GM18508 (cell line): ENCODE data around the gene SV2C.
"Not testable (repeated sequence)": the region's sequence is repeated elsewhere in the genome, so short reads cannot be mapped to it uniquely, and the experiment has no call there.

ENCODE experiments used
- ATAC-seq: cut with Tn5 transposase; IDR thresholded peaks from one replicate; pipeline ENCODE4 v1.9.1; 2021; ENCODE audit warnings: moderate number of reproducible peaks; ENCODE audit not compliant: insufficient read depth, unreplicated experiment

SV2C gene

DNA sequence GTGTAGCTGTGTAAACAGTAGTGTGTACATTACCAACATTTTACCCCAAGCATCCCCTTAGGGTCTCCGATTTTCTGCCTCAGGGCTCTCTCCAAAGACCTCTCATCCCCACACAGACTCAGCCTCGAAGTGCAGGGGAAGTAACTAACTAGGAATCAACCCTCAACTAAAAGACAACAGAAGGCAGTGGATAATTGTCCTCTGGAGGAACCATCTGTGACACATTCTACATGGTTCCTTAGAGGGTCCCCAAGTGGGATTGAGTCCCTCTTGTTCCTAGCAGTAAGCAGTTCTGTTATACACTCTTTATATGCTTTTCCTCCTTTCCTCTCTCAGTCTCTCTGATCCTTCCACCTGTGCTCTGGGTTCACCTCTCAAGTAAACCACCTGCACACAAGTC is 157.2 kb downstream of the SV2C start:
- no peak for ATAC-seq

DNA sequence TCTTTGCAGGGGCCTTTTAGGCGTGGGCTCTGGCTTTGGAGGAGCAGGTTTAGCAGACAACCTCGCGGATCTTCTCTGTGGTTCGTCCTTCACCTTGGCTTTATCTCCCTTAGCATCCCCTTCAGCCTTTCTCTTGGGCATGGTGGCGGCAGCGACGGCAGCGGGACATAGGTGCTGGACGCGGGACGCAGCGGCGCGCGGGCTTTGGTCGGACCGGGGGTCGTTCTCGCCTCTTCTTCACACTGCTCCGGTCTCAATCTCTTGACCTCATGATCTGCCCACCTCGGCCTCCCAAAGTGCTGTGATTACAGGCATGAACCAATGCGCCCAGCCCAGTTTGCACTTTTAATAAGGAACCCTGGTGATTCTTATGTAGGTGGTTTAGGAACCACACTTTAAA is 159.0 kb downstream of the SV2C start:
- ATAC-seq = not testable (repeated sequence)

DNA sequence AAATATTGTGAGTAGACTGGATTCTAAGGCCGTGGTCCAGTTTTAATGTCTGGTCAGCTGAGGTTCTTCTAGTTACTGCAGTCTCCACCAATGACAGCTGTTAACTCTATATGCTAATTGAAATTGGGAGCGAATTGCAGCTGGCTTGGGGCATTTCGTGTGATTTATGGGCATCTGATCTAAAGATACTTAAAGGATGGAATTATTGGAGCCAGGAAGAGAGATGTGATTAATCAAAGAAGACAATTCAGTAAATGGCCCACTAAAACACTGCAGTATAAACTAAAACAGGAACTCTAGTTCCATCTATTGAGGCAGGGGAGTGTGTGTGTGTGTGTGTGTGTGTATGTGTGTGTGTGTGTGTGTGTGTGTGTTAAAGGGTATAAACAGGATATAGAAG is 162.4 kb downstream of the SV2C start:
- ATAC-seq = no peak

DNA sequence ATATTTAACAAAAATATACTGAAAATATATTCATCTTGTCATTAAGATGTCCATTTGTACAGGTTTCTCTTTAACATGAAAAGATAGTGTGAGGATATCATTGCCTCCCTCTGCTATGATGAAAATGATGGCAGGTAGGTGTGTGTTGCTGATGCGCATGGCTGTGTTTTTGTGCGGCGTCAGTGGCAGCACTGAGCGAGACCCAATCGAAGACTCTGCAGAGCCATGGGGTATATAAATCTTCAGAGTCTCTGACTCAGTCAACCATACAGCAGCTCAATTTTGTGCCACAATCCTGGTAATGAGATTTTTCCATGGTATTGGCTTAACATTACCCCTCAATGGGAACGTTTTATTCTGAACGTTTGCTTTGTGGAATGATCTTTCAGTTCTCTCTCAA is 166.4 kb downstream of the SV2C start:
- no peak for ATAC-seq

DNA sequence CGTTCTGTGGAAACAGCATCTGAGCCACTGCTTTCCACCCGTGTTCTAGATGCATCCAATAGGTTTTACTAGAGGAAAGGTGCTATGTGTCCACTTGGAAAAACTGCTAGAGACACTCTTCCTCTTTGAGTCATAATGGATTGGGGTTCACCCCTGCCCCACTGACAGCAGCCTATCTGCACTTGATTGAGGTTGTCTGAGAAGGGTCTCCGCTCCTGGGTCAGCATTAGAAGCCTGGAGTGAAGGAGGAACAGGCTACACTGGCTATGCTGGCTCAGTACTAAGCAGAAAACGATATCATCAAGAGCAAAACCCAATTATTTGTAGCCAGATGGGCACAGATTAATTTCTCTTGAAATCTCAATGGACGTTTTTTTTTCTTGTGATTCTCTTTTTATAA is 167.3 kb downstream of the SV2C start:
- ATAC-seq = no peak

DNA sequence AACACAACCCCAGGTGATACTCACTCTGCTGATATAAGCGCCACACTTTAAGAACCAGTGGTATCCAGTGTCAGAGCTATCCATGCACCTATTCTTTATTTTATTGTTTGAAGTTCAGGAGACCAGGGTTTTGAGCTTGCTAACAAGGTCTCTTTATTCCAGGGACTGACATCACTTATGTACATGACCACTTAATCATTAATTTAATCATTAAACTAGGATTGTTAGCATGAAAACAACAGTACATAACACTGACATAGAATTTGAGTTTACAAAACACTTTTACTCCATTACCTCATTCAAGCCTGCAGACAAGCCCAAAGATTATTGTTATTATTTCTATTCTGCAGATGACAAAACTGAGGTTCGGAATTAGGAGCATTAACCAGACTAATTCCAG is 168.5 kb downstream of the SV2C start:
- no peak for ATAC-seq

DNA sequence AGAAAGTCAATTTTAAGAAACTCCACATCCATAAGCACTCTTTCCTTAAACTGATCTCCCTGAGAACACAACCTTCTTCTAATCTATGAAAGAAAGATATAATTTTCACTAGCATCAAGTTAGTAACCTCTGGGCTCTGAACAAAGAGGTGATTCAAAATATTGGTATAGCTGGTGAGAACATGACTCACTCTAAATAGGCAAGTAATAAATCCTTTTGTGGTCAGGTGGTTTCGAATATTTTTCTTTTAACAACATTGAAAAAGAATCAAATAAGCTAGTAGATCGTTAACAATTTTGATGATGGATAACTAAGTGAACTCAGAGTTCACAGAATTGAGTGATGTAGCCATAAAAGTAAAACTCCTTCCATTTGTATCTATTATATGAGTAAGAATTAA is 169.3 kb downstream of the SV2C start:
- no peak for ATAC-seq

DNA sequence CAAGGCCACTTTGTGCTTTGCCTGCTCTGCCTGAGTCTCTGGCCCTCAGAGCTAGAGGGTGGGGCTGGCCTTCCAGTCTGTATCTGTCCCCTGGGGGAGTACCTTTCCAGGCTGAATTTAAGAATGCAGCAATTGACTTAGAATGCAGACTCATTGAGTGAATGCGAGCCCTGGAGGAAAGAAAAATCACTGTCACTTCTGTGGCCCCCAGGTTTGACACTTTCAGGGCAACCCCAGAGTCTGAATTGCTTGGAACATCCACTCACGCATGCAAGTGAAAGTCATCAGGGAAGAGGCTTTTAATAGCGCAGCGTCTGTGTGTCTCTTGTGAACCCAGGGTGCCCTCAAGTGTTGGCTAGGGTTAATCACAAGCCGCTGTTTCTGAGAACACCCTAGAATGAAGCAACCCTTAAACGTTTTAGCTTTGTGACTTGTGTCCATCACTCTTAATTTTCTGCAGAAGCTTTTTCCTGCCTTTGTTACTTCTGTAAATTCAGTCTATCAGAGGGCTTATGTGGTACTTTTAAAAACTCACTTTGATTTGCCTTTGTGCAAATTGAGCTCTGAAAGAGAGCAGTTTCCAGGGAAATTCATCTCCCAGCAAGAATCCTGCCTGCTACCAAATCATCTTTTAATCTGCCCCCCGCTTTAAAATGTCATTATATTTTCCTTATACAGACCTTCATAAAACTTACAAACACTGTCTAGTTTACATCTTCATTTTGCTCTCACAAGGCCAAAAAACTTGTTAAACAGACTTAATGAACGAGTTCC is 173.1 kb downstream of the SV2C start:
- ATAC-seq = no peak

DNA sequence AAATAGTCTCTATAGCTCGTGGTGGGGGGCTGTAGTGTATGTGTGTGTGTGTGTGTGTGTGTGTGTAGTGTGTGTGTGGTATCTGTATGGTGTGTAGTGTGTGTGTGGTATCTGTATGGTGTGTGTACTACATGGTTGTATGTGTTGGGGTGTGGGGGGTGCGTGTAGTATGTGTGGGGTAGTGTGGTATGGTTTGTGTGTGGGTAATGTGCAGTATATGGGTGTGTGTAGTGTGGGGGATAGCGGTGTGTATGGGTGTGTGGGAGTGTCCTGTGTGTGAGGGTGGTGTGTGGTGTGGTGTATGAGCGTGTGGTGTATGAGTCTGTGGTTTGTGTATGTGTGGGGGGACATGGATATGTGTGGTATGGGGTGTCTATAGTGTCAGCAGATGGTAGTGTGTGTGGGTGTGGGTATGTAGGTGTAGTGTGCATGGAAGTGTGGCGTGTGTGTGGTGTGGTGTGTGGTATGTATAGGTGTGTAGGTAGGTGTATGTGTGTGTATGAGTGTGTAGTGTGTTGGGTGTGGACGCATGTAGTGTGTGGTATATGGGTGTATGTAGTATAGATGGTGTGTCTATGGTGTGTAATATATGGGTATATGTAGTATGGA is 174.1 kb downstream of the SV2C start:
- no peak for ATAC-seq

DNA sequence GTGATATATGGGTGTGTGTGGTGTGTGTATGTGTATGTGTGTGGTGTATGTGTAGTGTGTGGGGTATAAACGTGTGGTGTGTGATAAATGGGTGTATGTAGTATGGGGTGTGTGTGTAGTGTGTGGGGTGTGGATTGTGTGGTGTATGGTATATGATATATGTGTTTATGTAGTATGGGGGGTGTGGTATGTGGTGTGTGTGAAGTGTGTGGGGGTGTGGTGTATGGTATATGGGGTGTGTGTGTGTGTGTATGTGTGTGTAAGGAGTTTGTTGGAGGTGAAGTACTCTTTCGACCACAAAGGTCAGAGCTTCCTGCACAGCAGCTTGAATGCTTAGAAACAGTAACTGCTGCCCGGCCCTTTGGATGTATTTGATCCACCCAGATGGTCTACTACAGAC is 174.7 kb downstream of the SV2C start:
- no peak for ATAC-seq

DNA sequence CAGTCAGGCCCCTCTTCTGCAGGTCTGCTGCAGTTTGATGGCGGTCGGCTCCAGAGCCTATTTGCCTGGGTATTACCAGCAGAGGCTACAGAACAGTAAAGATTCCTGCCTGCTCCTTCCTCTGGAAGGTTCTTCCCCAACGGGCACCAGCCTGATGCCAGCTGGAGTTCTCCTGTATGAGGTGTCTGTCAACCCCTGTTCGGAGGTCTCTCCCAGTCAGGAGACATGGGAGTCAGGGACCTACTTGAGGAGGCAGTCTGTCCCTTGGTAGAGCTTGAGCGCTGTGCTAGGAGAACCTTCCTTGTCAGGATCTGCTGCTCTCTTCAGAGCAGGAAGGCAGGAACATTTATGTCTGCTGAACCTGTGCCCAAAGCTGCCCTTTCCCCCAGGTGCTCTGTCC is 181.5 kb downstream of the SV2C start:
- ATAC-seq = no peak

DNA sequence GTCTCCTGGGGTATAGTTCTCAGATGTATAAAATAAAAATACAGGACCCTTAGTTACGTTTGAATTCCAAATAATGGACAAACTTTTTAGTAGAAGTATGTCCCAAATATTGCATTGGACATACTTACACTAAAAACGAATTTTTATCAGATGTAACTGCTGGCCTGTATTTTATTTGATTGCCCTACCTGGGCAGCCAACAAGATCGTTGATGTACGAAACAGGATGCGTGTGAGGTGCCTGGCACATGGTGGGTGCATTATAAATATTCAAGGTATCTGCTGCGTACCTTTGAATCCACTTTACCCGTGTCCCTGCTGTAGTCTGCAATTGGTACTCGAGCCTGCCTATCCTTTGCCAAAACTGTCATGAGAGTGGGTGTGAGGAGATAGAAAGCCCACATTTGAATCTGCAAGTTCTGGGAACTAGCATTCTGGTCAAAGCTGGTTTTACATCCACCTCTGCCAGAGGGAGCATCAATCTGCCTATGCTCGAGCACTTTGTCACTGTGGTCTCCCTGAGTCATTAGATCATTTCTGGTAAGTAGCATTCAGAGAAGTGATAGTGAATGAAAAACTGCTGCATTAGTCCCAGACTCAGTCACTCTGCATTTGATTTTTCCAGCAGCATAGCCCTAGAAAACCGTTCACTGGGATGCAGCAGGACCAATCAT is 186.2 kb downstream of the SV2C start:
- ATAC-seq = no peak

DNA sequence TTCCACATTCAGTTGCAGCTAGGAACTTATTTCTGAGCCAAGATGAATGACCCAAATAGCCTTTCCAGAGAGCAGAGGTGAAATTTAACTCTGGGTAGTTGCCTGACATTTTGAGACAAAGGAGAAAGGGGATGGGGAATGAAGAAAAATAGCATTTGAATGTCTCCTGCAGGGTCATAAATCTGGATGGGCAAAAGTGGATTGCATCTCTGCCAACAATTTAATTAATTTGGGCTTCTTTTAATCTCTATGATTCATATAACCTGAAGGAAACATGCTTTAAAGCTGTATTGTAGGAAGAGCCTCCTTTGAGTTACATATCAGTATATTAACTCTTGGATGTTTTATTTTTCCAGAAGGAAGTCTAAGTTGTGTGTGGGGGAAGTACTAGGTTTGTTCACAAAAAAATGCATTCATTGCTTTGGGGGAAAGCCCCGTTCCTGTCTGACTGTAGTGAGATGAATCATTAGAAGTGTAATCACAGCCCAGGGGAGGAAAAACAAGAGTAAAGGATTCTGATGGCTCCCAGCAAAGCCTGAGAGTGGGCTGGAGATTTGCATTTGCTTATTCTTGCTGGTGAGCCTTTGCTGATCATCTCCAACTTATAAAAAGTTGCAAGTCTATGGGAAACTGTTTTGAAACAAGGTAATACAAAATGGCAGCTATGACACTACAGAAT is 186.9 kb downstream of the SV2C start:
- no peak for ATAC-seq

DNA sequence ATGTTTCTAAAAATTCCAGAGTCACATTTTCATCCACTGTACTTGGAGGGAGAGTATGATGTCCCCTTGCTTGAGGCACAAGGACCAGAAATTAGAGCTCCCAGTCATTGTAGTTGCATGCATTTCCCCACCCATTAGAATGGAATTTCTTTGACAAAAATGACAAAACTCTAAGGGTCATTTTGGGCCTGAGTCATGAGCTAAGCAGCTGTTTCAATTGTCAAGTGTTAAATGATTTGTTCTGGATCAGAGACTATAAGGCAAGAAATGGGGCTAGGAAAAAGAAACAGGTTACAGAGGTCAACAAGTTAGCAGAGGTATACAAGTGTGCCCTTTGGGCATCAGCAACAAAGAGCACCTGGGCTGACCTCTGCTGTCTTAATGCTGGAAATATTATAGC is 188.7 kb downstream of the SV2C start:
- ATAC-seq = no peak

DNA sequence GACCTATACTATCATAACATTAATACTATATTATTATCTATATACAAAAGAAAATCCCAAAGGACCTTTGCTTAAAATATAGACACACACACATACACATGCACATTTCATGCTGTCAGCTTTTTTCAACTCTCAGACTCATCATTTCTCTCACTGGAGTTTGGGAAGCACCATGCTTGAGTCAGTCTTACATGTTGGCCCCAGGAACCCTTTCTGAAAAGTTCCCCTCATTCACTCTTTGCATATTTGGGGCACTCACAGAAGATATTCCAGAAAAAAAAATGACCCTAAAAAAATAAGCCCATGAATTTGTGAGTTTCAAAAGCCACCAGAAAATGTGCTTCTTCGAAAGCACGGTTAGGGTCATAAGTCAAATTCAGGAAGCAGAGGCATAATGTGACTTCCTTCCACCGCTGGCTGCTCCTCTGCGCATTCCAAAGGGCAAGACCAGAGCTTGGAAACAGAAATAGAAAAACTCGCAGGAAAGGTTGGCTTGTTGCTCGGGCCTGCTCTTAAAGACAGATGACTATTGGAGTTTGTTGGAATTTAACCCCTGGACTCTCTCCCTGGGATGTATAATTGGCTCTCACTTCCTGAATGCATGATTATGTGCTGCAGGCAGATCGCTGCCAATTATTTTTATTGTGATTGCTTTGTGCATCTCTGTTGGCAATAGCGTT is 190.2 kb downstream of the SV2C start:
- no peak for ATAC-seq

DNA sequence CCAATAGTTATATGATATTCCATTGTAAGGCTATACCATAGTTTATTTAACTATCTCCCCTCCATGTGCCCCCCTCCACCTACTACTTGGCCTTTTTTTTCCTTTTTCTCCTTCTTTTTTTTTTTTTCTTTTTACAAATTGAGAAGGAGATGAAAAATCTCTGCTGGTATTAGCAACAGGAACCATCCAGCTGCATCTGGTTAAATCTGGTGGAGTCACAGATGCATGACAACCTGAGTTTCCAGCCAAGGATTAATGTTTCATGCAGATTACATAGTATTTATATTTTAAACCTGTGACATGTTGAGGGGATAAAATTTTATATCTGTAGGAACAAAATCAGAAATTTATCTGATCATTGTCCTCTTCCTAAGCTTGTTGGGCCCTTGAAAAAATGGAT is 191.4 kb downstream of the SV2C start:
- no peak for ATAC-seq

DNA sequence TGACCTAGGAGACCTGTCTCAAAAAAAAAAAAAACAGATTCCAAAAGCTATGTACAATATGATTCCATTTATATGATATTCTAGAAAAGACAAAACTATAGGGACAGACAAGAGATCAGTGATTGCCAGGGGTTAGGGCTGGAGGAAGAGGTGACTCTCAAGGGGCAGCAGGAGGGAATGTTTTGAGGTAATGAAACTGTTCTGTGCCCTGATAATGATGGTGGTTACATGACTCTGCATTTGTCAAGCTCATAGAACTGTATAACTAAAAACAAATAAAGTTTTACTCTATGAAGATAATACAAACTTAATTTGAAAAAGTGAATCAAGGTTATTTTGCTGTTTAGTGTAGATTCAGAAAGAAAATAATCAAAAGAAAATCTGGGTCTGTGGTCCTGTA is 194.6 kb downstream of the SV2C start:
- ATAC-seq = no peak

DNA sequence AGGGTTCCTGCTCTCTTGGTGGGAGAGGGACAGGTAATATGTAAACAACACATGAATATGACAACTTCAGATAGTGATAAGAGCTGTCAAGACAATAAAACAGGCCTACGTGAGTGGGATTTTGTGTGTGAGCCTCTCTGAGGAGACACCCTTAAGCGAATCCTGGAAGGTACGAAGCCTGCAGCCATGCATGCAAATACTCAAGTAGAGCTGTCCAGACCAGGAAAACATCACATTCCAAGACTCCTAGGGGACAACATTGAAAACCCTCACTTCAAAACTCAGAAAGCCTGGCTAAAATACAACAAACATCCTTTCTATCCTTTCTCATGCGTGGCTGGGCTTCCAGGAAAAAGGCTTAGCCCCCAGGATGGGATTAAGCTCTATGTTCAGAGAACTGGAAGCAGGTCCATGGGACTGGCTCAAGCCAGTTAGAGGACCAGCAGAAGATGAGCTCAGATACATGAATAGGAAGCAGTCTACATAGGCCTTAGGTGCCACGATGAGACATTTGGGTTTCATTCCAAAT is 195.1 kb downstream of the SV2C start:
- no peak for ATAC-seq

DNA sequence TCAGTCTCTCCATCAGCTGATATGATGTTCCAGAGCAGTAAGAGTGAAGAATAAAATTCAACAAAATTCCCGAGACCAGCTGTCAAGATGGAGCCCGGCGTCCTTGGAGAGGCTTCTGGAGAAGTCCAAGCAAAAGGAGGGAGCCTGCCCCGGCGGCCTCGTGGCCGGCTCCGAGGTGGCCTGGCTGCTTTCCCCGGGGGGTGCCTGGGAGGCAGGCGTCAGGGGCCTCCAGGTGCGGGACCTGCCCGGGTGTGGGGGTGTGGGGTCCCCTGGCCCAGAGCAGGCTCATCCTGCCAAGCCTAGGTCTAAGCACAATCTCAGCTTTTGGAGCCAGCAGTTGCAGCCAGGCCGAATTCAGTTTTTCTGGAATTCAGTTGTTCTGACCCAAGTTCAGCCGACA is 197.3 kb downstream of the SV2C start:
- ATAC-seq = no peak

DNA sequence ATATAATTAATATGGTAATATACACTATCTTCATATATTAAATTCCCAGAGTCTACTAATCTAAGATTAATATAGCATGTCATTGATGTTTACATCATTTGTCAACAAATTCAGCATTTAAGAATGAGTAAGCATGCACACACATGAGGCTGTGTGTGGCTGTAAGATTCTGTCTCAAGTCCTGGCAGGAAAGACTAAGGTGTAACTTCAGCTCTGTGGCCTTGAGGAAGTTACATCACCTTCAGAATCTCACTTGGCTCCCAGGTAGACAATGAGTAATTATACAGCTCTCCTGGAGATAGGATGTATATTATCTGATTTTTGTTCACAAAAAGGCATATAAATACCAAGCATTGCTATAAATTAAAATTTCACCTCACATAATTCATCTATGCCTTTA is 200.5 kb downstream of the SV2C start:
- no peak for ATAC-seq
